IMR-90 (cell line): ENCODE measurements around the gene BARX1. TPM values are rescaled to one million over a fixed set of nuclear protein-coding genes. Genes with fewer than 3 reads are reported as not detected.

ENCODE experiments used
- ATAC-seq: fragments of 200-7000 bp; cut with Tn5 transposase; 2 replicates; pipeline ENCODE4 v1.9.1; 2020; ENCODE audit warnings: low read depth, mild to moderate bottlenecking, moderate library complexity
- BruUV-seq: library from RNA; stranded (reverse); fragments of 400-500 nt; replicated peaks from 2 replicates; lab custom pipeline; 2021; lab: Mats Ljungman, UMichigan
- CTCF ChIA-PET: fragments of 300-600 bp; formaldehyde crosslinking; extraction: SDS; loops from one replicate; lab custom pipeline; 2021; ENCODE audit warnings: antibody characterized with exemption; lab: Yijun Ruan, JAX
- POLR2A ChIA-PET: fragments of 300-600 bp; sonication (Branson Sonifier 250); formaldehyde crosslinking; loops from one replicate; lab custom pipeline; 2022; ENCODE audit warnings: antibody characterized with exemption; ENCODE audit not compliant: unreplicated experiment; lab: Charles Lee
- DNase-seq: peaks from one replicate; pipeline ENCODE4 v3.0.0; 2013
- H2AFZ ChIP-seq: replicated peaks from 2 replicates; pipeline ENCODE3; 2013; ENCODE audit warnings: low read length, mild to moderate bottlenecking; ENCODE audit not compliant: poor library complexity
- H2AK5ac ChIP-seq: 2 replicates; pipeline ENCODE4 v1.6.1; 2013; ENCODE audit warnings: low read depth, low read length, inconsistent platforms
- H2AK9ac ChIP-seq: replicated peaks from 2 replicates; pipeline ENCODE3; 2013; ENCODE audit warnings: mild to moderate bottlenecking, low read depth, low read length, moderate library complexity; ENCODE audit not compliant: poor library complexity
- H2BK120ac ChIP-seq: 2 replicates; pipeline ENCODE4 v1.6.1; 2013; ENCODE audit warnings: low read depth, low read length, inconsistent platforms
- H2BK15ac ChIP-seq: 3 replicates; pipeline ENCODE4 v1.6.1; 2013; ENCODE audit warnings: low read depth, low read length, inconsistent platforms
- H2BK20ac ChIP-seq: 2 replicates; pipeline ENCODE4 v1.6.1; 2013; ENCODE audit warnings: low read depth, mild to moderate bottlenecking, inconsistent platforms, low read length, moderate library complexity
- H2BK5ac ChIP-seq: 2 replicates; pipeline ENCODE4 v1.6.1; 2013; ENCODE audit warnings: mild to moderate bottlenecking, low read depth, low read length, inconsistent platforms; ENCODE audit not compliant: poor library complexity, severe bottlenecking
- H3K14ac ChIP-seq: replicated peaks from 2 replicates; pipeline ENCODE4 v1.6.1; 2013; ENCODE audit warnings: low read depth, low read length, inconsistent platforms
- H3K18ac ChIP-seq: 2 replicates; pipeline ENCODE4 v1.6.1; 2013; ENCODE audit warnings: low read depth, low read length, control low read depth
- H3K23ac ChIP-seq: 2 replicates; pipeline ENCODE4 v1.6.1; 2013; ENCODE audit warnings: low read depth, low read length, inconsistent platforms
- H3K27ac ChIP-seq: 2 replicates; pipeline ENCODE4 v1.5.1; 2013; ENCODE audit warnings: mild to moderate bottlenecking, control low read depth, low read length; ENCODE audit not compliant: insufficient read depth
- H3K27me3 ChIP-seq: 2 replicates; pipeline ENCODE4 v1.6.1; 2013; ENCODE audit warnings: low read length; ENCODE audit not compliant: control insufficient read depth, insufficient read depth
- H3K36me3 ChIP-seq: 2 replicates; pipeline ENCODE4 v1.6.1; 2013; ENCODE audit warnings: low read length, mixed read lengths; ENCODE audit not compliant: control insufficient read depth, insufficient read depth
- H3K4ac ChIP-seq: 2 replicates; pipeline ENCODE4 v1.6.1; 2013; ENCODE audit warnings: low read depth, low read length, inconsistent platforms
- H3K4me1 ChIP-seq: 2 replicates; pipeline ENCODE4 v1.6.1; 2013; ENCODE audit warnings: low read length, mixed read lengths; ENCODE audit not compliant: control insufficient read depth, insufficient read depth
- H3K4me2 ChIP-seq: 2 replicates; pipeline ENCODE4 v1.6.1; 2013; ENCODE audit warnings: low read depth, mild to moderate bottlenecking, control low read depth, low read length, moderate library complexity
- H3K4me3 ChIP-seq: 2 replicates; pipeline ENCODE4 v1.5.1; 2013; ENCODE audit warnings: low read depth, mild to moderate bottlenecking, control low read depth, low read length, moderate library complexity; ENCODE audit not compliant: insufficient read depth
- H3K56ac ChIP-seq: 2 replicates; pipeline ENCODE4 v1.6.1; 2013; ENCODE audit warnings: low read length, inconsistent platforms; ENCODE audit not compliant: insufficient read depth; ENCODE audit errors: extremely low read depth
- H3K79me1 ChIP-seq, 2 experiments: 2 replicates each; pipeline ENCODE4 v1.6.1; 2013; ENCODE audit warnings: low read length in 2 of 2, inconsistent platforms in 1 of 2, low read depth in 1 of 2
- H3K9ac ChIP-seq: 2 replicates; pipeline ENCODE4 v1.6.1; 2013; ENCODE audit warnings: low read depth, low read length, control low read depth
- H3K9me1 ChIP-seq: 2 replicates; pipeline ENCODE4 v1.6.1; 2013; ENCODE audit warnings: low read length, inconsistent platforms; ENCODE audit not compliant: insufficient read depth
- H3K9me3 ChIP-seq: 2 replicates; pipeline ENCODE4 v1.6.1; 2013; ENCODE audit warnings: low read length; ENCODE audit not compliant: control insufficient read depth, insufficient read depth
- H4K20me1 ChIP-seq: 2 replicates; pipeline ENCODE4 v1.6.1; 2013; ENCODE audit warnings: low read length, inconsistent platforms; ENCODE audit not compliant: insufficient read depth
- H4K5ac ChIP-seq: 2 replicates; pipeline ENCODE4 v1.6.1; 2013; ENCODE audit warnings: mild to moderate bottlenecking, low read depth, low read length, control low read depth
- H4K8ac ChIP-seq, 2 experiments: 2 replicates each; pipeline ENCODE4 v1.6.1; 2013; ENCODE audit warnings: low read depth in 2 of 2, low read length in 2 of 2, control low read depth in 1 of 2, inconsistent platforms in 1 of 2
- H4K91ac ChIP-seq: 2 replicates; pipeline ENCODE4 v1.6.1; 2013; ENCODE audit warnings: low read depth, low read length, inconsistent platforms; ENCODE audit not compliant: insufficient read depth
- BHLHE40 ChIP-seq: fragments of 150-350 bp; IDR thresholded peaks from 2 replicates; pipeline ENCODE4 v1.6.1; 2016; ENCODE audit warnings: mild to moderate bottlenecking, low read depth, low read length
- CHD1 ChIP-seq: IDR thresholded peaks from 2 replicates; pipeline ENCODE4 v1.6.1; 2012; ENCODE audit warnings: low read depth, low read length, improper control_type of control experiment
- ELK1 ChIP-seq: fragments of 150-350 bp; IDR thresholded peaks from 2 replicates; pipeline ENCODE4 v1.6.1; 2016; ENCODE audit warnings: low read depth, mild to moderate bottlenecking, low read length, moderate library complexity, borderline replicate concordance
- FOS ChIP-seq: fragments of 150-350 bp; IDR thresholded peaks from 2 replicates; pipeline ENCODE4 v1.6.1; 2016; ENCODE audit warnings: low read depth, low read length
- MAFK ChIP-seq: IDR thresholded peaks from 2 replicates; pipeline ENCODE4 v1.6.1; 2012; ENCODE audit warnings: low read depth, low read length, improper control_type of control experiment
- MAZ ChIP-seq: IDR thresholded peaks from 2 replicates; pipeline ENCODE4 v1.6.1; 2012; ENCODE audit warnings: low read depth, mild to moderate bottlenecking, low read length, improper control_type of control experiment, moderate library complexity, borderline replicate concordance
- NFE2L2 ChIP-seq: fragments of 150-350 bp; IDR thresholded peaks from 2 replicates; pipeline ENCODE4 v1.6.1; 2016; ENCODE audit warnings: low read depth, mild to moderate bottlenecking, low read length
- POLR2A ChIP-seq: IDR thresholded peaks from 2 replicates; pipeline ENCODE4 v1.6.1; 2012; ENCODE audit warnings: mild to moderate bottlenecking, low read depth, low read length
- RCOR1 ChIP-seq: IDR thresholded peaks from 2 replicates; pipeline ENCODE4 v1.6.1; 2012; ENCODE audit warnings: mild to moderate bottlenecking, low read length, improper control_type of control experiment; ENCODE audit not compliant: insufficient replicate concordance
- WGBS, 2 experiments: methylation state at CpG; one replicate each; pipeline versions ENCODE4 v1.1.5 to v1.1.7; 2013; ENCODE audit warnings: missing lambda C conversion rate in 2 of 2; ENCODE audit not compliant: insufficient read length in 1 of 2; ENCODE audit errors: extremely low coverage in 2 of 2; 5-methylcytosine and 5-hydroxymethylcytosine counted together
- dilution Hi-C: fragments of 300-500 bp; cut with HindIII; formaldehyde crosslinking; loops from one replicate; pipeline ENCODE4 v1.14.3; 2018; ENCODE audit warnings: low sequenced_read_pairs; ENCODE audit not compliant: unreplicated experiment
- in situ Hi-C: fragments of 300-500 bp; cut with MboI; formaldehyde crosslinking; loops from 3 replicates; pipeline ENCODE4 v1.14.3; 2019; ENCODE audit warnings: low sequenced_read_pairs, inconsistent platforms, mixed read lengths
- intact Hi-C: fragments of 100-400 bp; cut with micrococcal nuclease; formaldehyde crosslinking; loops from 2 replicates; pipeline ENCODE4 v1.10.0; 2022
- polyA plus RNA-seq, 3 experiments: library from polyadenylated mRNA; depleted of rRNA; stranded (reverse); fragments of >200 nt; gene quantifications; 2 replicates each; pipeline ENCODE4 v1.2.3, GENCODE V29; 2012; ENCODE audit warnings: low replicate concordance in 1 of 3
- total RNA-seq: library from RNA; depleted of rRNA; stranded (reverse); fragments of >200 nt; gene quantifications from 2 replicates; pipeline ENCODE4 v1.2.3, GENCODE V29; 2012

The BARX1 gene
- total and polyA plus RNA-seq, 2 of the 4 experiments (the other 2 are of a cell fraction) = not detected

GRCh38 chr9:93959739-93960154 is 4.6 kb upstream of the BARX1 start:
- POLR2A ChIA-PET = no interaction called here
- Histone ChIP-seq H3K14ac (no peak overlapping the region), H2BK20ac (no peak overlapping the region), H4K8ac (no peak overlapping the region), H3K79me1 (no peaks in the 10 kb centered on the region), H3K4me3 (no peak overlapping the region), H3K56ac (no peak overlapping the region), H3K9me3 (no peaks in the 10 kb centered on the region; the same call in 1 of the 2 replicates), H3K9ac (no peak overlapping the region), H4K20me1 (no peaks in the 10 kb centered on the region; the same call in none of the 2 replicates), H4K5ac (no peak overlapping the region), H4K91ac (no peak overlapping the region), H3K4me1 (peaks cover 1% of the 10 kb centered on the region; the same call in 1 of the 2 replicates), H3K23ac (no peak overlapping the region), H3K9me1 (no peaks in the 10 kb centered on the region), H3K27me3 (peaks cover 76% of the 10 kb centered on the region), H3K4me2 (no peak overlapping the region), H3K4ac (no peak overlapping the region), H2BK120ac (no peak overlapping the region), H2AK9ac (no peak overlapping the region), H2BK5ac (no peak overlapping the region), H3K36me3 (no peaks in the 10 kb centered on the region), H3K27ac (no peak overlapping the region), H2BK15ac (no peak overlapping the region), H2AK5ac (no peak overlapping the region), H2AFZ (no peak overlapping the region), H3K18ac (no peak overlapping the region)
- in situ Hi-C loops = loop anchor here (5.0 to 25.0 kb wide), 3 partner anchors 267 to 797 kb away; no protein-coding TSS in a partner anchor
- no peak for DNase-seq
- CTCF ChIA-PET = no interaction called here
- no CpG with 5 or more reads among the region's 10 CpGs for WGBS, 2 experiments
- no peak for ATAC-seq
- intact Hi-C loops = loop anchor here (5.0 to 10.0 kb wide), 3 partner anchors 132 to 795 kb away; no protein-coding TSS in a partner anchor
- dilution Hi-C loops = no loop called here
- TF ChIP-seq ELK1 (no peak), MAZ (no peak), CHD1 (no peak), MAFK (no peak), FOS (no peak), POLR2A (no peak), RCOR1 (no peak), NFE2L2 (no peak), BHLHE40 (no peak)
- BruUV-seq = no TSS peak
